OCI-LY1 (cell line): Measurements from ENCODE around the gene FAXDC2.

Experiments used
- CTCF ChIP-seq: fragments of 200-600 bp; sonication (generic), shearing (Covaris generic); IDR thresholded peaks from 2 replicates; pipeline ENCODE4 v1.5.1; 2017; ENCODE audit warnings: mild to moderate bottlenecking, antibody characterized with exemption, low read length, moderate library complexity, mixed read lengths
- EZH2 ChIP-seq: fragments of 200-600 bp; sonication (generic), shearing (Covaris generic); IDR thresholded peaks from 2 replicates; pipeline ENCODE4 v1.8.0; 2017; ENCODE audit warnings: borderline replicate concordance, mixed run types, mild to moderate bottlenecking, antibody characterized with exemption, low read length, moderate library complexity, mixed read lengths

- TF ChIP-seq EZH2 (no peak), CTCF (no peak)
Observed at GRCh38 chr5:154844809-154845208, 5.6 kb downstream of the FAXDC2 start.
